ENCODE measurements around the gene PGA3. TPM values are rescaled to one million over a fixed set of nuclear protein-coding genes. Genes with fewer than 3 reads are reported as not detected.

The PGA3 gene
- total and polyA plus RNA-seq, 7 donors = 0.29 to 1.1 (median 0.97) TPM; not detected in 3

- intact Hi-C loops (cut with DNase I) = loop anchor here in 1 of 2 donors (10.0 kb wide), 1 partner anchor 323 kb away; the partner anchor contains the start of gene CCDC86
- DNase-seq (no peak), ATAC-seq (no peak)
- no peaks in the 10 kb centered on the region for H3K9me3 ChIP-seq
- TF ChIP-seq CTCF (IDR thresholded peaks at IDR 0.05) = no peak
- no peaks in the 10 kb centered on the region for H3K4me1 ChIP-seq
- 83 to 90% (median 83%) methylated on average over 9 of the region's 9 CpGs for WGBS, 3 donors
- no peaks in the 10 kb centered on the region for H3K27me3 ChIP-seq (ENCODE audit: insufficient read depth in 3 of 3, low read length in 2 of 3)
- no peak overlapping the region for H3K4me3 ChIP-seq
- H3K27ac ChIP-seq = no peak overlapping the region
- H3K36me3 ChIP-seq (ENCODE audit: insufficient read depth in 1 of 2, low read depth in 1 of 2) = no peaks in the 10 kb centered on the region
These were observed 35.1 kb upstream of the PGA3 start for GRCh38 chr11:61168042-61168688.

GRCh38 chr11:61168800-61169199, 34.5 kb upstream of the PGA3 start:
- Histone ChIP-seq H3K27ac (no peak overlapping the region), H3K36me3 (ENCODE audit: insufficient read depth in 1 of 2, low read depth in 1 of 2) (no peaks in the 10 kb centered on the region), H3K9me3 (no peaks in the 10 kb centered on the region), H3K4me1 (no peaks in the 10 kb centered on the region), H3K4me3 (no peak overlapping the region), H3K27me3 (ENCODE audit: insufficient read depth in 3 of 3, low read length in 2 of 3) (no peaks in the 10 kb centered on the region)
- DNase-seq (no peak), ATAC-seq (no peak)
- no peak for TF ChIP-seq CTCF (IDR thresholded peaks at IDR 0.05)
- WGBS, 3 donors = 73 to 83% (median 76%) methylated on average over 1 of the region's 1 CpG
- intact Hi-C loops (cut with DNase I) = loop anchor here in 1 of 2 donors (10.0 kb wide), 1 partner anchor 324 kb away; the partner anchor contains the start of gene CCDC86

- intact Hi-C loops (cut with DNase I) = no loop called here
- 69 to 73% (median 72%) methylated on average over 9 of the region's 9 CpGs for WGBS, 3 donors
- Histone ChIP-seq H3K27ac (no peak overlapping the region), H3K4me1 (no peaks in the 10 kb centered on the region), H3K4me3 (no peak overlapping the region), H3K36me3 (ENCODE audit: insufficient read depth in 1 of 2, low read depth in 1 of 2) (no peaks in the 10 kb centered on the region), H3K9me3 (no peaks in the 10 kb centered on the region), H3K27me3 (ENCODE audit: insufficient read depth in 3 of 3, low read length in 2 of 3) (no peaks in the 10 kb centered on the region)
- DNase-seq (no peak), ATAC-seq (no peak)
- no peak for TF ChIP-seq CTCF (IDR thresholded peaks at IDR 0.05)
These were observed 32.7 kb upstream of the PGA3 start for GRCh38 chr11:61170566-61170965.

GRCh38 chr11:61171907-61172306, 31.4 kb upstream of the PGA3 start:
- DNase-seq (no peak), ATAC-seq (no peak)
- Histone ChIP-seq H3K9me3 (no peaks in the 10 kb centered on the region), H3K27ac (no peak overlapping the region), H3K4me3 (no peak overlapping the region), H3K36me3 (ENCODE audit: insufficient read depth in 1 of 2, low read depth in 1 of 2) (no peaks in the 10 kb centered on the region), H3K4me1 (no peaks in the 10 kb centered on the region), H3K27me3 (ENCODE audit: insufficient read depth in 3 of 3, low read length in 2 of 3) (no peaks in the 10 kb centered on the region)
- no peak for TF ChIP-seq CTCF (IDR thresholded peaks at IDR 0.05)
- WGBS, 3 donors = 80 to 86% (median 82%) methylated on average over 3 of the region's 3 CpGs
- intact Hi-C loops (cut with DNase I) = no loop called here

GRCh38 chr11:61172356-61172755, 31.0 kb upstream of the PGA3 start:
- H3K27ac ChIP-seq = no peak overlapping the region

More at GRCh38 chr11:61172356-61172755, 31.0 kb upstream of the PGA3 start:
- DNase-seq (no peak), ATAC-seq (no peak)
- no peak for TF ChIP-seq CTCF (IDR thresholded peaks at IDR 0.05)
- WGBS, 3 donors = 60 to 70% (median 63%) methylated on average over 5 of the region's 5 CpGs
- Histone ChIP-seq H3K4me3 (no peak overlapping the region), H3K27me3 (ENCODE audit: insufficient read depth in 3 of 3, low read length in 2 of 3) (no peaks in the 10 kb centered on the region), H3K9me3 (no peaks in the 10 kb centered on the region), H3K4me1 (no peaks in the 10 kb centered on the region), H3K36me3 (ENCODE audit: insufficient read depth in 1 of 2, low read depth in 1 of 2) (no peaks in the 10 kb centered on the region)
- intact Hi-C loops (cut with DNase I) = no loop called here

All from psoas muscle (tissue), 8 donors.